ENCODE data around the gene TRIM36.

The TRIM36 gene

GRCh38 chr5:115179394-115180164, 9.9 kb upstream of the TRIM36 start:
- TF ChIP-seq CTCF (IDR thresholded peaks at IDR 0.05): no peak

- no peak for TF ChIP-seq CTCF (IDR thresholded peaks at IDR 0.05)
Measured at GRCh38 chr5:115179030-115179393, 9.3 kb upstream of the TRIM36 start.

DNA sequence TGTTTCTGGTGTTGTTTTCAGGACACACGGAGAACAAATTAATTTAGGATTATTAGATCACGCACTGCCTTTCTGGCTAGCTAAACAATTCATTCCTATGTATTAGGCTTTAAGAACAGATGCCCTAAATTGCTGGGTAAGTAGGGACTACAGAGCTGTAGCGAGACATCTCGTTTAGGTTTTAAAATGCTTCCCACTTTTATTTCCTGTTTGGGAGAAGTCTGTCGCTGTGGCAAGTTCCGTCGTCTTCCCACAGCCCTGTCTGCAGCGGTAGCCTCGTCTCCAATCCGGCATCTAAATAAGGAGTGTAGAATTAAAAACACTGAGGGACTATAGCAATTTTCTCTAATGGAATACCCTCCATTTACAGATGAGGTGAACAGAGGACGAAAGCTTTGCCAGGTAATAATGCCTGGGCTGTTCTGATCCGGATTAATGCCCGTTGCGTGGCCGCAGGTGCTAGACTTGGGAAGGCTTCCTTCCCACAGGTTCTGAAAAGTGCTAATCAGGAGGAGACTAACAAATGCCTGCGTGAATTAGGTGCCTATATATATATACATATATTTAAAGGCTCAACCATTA, 1.3 kb upstream of the TRIM36 start:
- no peak for TF ChIP-seq CTCF (IDR thresholded peaks at IDR 0.05)

GRCh38 chr5:115170134-115170928, 623 bp upstream of the TRIM36 start:
- TF ChIP-seq CTCF (IDR thresholded peaks at IDR 0.05): no peak

DNA sequence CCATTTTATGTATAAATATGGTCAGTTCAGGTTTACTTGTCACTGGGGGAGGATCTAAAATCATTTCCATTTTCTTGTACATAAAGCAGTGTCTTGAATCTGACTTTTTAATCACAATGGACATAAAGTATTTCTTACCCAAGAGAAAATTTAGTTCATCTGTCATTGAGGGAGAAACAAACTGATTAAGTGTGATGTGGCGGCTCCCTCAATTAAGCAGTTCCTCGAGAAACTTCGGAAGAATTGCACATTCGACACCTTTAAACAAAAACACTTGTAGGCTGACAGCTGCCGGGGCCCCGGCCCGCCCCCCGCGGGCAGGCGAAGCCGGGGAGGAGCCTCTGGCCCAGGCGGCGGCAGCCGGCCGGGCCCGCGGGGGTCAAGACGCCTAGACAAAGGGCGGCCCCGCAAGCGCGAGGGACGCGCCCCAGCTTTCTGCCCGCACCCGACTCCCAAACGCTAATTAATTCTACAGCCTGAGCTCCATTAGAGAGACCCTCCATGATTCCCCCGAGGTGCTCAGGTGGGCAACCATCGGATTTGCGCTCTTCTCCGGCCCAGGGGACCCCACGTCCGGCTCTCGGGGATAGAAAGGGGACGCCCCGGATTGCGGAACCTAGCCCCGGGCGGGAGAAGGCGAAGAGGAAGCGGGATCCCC, 750 bp downstream of the TRIM36 start:
- no peak for TF ChIP-seq CTCF (IDR thresholded peaks at IDR 0.05)

- TF ChIP-seq CTCF (IDR thresholded peaks at IDR 0.05): no peak
Measured at GRCh38 chr5:115166744-115167393, 2.8 kb downstream of the TRIM36 start.

GRCh38 chr5:115165790-115166189, 3.9 kb downstream of the TRIM36 start:
- no peak for TF ChIP-seq CTCF (IDR thresholded peaks at IDR 0.05)
